HEK293T (cell line): ENCODE measurements around the gene SLC38A6.

Source experiments
- ARNT ChIP-seq: fragments of 450-650 bp; IDR thresholded peaks from 2 replicates; pipeline ENCODE4 v1.6.1; 2017; ENCODE audit warnings: mild to moderate bottlenecking
- BHLHE40 ChIP-seq: fragments of 450-650 bp; IDR thresholded peaks from 2 replicates; pipeline ENCODE4 v1.6.1; 2016; ENCODE audit warnings: mild to moderate bottlenecking, moderate library complexity, borderline replicate concordance
- FOXA1 ChIP-seq: fragments of 450-650 bp; IDR thresholded peaks from 2 replicates; pipeline ENCODE4 v1.6.1; 2016; ENCODE audit warnings: mild to moderate bottlenecking
- FOXK2 ChIP-seq: fragments of 450-650 bp; IDR thresholded peaks from 2 replicates; pipeline ENCODE4 v1.6.1; 2016; ENCODE audit warnings: mild to moderate bottlenecking
- FOXM1 ChIP-seq: fragments of 450-650 bp; IDR thresholded peaks from 2 replicates; pipeline ENCODE4 v1.6.1; 2017; ENCODE audit warnings: mild to moderate bottlenecking, borderline replicate concordance
- NFRKB ChIP-seq: fragments of 450-650 bp; IDR thresholded peaks from 2 replicates; pipeline ENCODE4 v1.6.1; 2016; ENCODE audit warnings: mild to moderate bottlenecking, moderate library complexity
- SP1 ChIP-seq: fragments of 450-650 bp; IDR thresholded peaks from 2 replicates; pipeline ENCODE4 v1.6.1; 2017
- SUZ12 ChIP-seq: fragments of 450-650 bp; IDR thresholded peaks from 2 replicates; pipeline ENCODE4 v1.6.1; 2016; ENCODE audit warnings: mild to moderate bottlenecking
- TARDBP ChIP-seq: fragments of 450-650 bp; IDR thresholded peaks from 2 replicates; pipeline ENCODE4 v1.6.1; 2016
- ZNF384 ChIP-seq: fragments of 450-650 bp; IDR thresholded peaks from 2 replicates; pipeline ENCODE4 v1.6.1; 2016

DNA sequence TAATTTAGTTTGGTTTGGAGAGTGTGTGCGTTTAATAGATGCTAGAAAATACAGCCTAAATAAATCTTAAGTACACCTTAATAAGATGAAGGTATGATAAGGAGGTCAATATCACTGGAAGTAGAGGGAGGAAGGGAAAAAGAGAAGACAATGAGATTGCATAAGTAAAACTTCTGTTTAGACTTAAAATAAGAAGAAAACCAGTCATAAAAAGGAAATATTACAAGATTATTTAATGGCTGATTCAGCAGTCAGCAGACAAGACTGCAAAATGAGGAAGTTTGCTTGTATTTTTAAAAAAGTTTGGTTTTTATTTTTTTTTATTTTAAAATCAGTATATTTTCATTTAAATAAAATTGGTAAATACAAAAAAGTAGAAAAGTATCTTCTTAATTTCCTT, 3.2 kb downstream of the SLC38A6 start:
- TF ChIP-seq FOXA1 (no peak), ZNF384 (no peak), BHLHE40 (no peak), FOXM1 (no peak), SUZ12 (no peak), NFRKB (no peak), SP1 (no peak), TARDBP (no peak), FOXK2 (no peak), ARNT (no peak)
